DND-41 (cell line): ENCODE measurements around the gene PALB2.

ENCODE experiments used
- CTCF ChIP-seq: IDR thresholded peaks from 2 replicates; pipeline ENCODE4 v1.5.1; 2012; ENCODE audit warnings: borderline replicate concordance, low read length, moderate library complexity, mild to moderate bottlenecking; ENCODE audit not compliant: poor library complexity, severe bottlenecking; ENCODE audit errors: extremely low read depth
- EZH2 ChIP-seq: IDR thresholded peaks from 3 replicates; pipeline ENCODE4 v1.6.1; 2012; ENCODE audit warnings: borderline replicate concordance, low read depth, mild to moderate bottlenecking, moderate library complexity, low read length, inconsistent platforms; ENCODE audit not compliant: severe bottlenecking

GRCh38 chr16:23666571-23667354 lies 25.7 kb upstream of the PALB2 start:
- TF ChIP-seq CTCF: no peak
- no peak for TF ChIP-seq EZH2
